NCI-H446 treated with DMSO at 0.1 percent for 48 hours (cell line): ENCODE data around the gene DGKB.
A peak's percentile ranks its signal among the peaks of the same experiment; 100 is the strongest.
"Not testable (repeated sequence)": the region's sequence is repeated elsewhere in the genome, so short reads cannot be mapped to it uniquely, and the experiment has no call there.

ENCODE experiments used
- DNase-seq: peaks from one replicate; lab custom pipeline; 2025; lab: John Stamatoyannopoulos, UW

The DGKB gene

DNA sequence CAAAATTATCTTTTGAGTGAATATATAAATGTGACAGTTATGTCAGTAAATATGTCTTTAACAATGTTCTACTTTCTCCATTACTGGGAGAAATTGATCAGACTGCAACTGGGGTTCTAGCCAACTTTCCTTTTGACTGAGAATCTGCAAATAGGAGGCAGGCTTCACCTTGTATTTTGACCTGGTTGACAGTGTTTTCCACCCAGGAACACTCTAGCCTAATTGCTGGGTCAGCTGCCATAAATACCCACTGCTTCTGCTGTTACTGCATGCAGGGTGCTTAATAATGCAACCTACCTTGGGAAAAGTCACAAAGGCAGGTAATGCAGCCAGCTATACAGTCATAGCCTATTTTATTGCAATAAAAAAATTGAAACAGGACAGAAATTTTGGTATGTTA, 319.0 kb downstream of the DGKB start:
- no peak for DNase-seq

DNA sequence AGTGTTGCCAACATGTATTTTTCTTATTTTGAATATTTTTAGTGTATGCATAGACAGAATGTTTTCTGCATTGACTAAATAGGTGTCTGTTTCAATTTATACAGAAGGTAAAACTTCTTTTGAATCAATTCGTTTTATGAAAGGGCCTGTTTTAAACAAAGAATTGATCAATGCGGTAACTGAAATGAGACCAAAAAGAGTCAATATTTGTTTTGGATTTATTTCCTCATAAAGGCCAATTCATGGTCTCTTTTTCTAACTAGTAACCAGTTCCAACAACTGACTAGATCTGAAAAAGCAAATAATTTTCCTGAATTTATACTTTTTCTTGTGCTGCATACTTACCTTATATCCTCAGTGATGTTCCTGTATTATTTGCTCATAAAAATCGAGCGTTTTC, 320.5 kb downstream of the DGKB start:
- no peak for DNase-seq

DNA sequence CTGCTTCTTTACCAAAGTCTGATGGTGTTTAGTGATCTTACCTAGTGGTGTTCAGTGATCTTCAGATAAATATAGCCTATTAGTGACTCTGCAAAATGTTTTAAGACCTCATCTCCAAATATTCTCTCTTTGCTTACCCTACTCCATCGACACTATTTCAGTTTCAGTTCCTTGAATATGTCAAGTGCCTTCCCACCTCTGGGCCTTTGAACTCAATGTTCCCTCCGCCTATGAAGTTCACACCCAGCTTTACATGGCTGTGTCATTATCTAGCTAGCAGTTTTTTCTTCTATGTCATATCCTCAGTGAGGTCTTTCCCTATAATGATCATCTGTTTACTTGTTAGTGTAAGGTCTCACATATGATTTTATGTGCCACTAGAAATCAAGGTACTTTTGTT, 322.6 kb downstream of the DGKB start:
- DNase-seq: no peak

DNA sequence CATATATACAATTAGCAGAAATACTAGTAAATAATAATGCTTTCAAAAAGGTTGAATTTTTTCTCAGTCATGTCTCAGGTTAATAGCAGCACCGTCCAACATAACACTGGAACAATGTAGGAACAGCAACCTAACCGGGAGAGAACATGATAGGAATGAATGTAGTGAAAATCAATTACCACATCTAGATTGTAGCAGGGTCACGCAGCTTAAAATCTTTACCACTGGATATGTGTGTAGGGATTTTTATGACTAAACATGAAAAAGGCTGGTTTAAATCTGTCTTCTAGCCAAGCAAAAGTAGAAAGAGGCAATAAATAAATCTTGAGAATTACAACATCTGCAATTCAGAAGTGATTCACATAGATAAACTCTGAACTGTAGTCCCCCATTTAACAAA, 326.0 kb downstream of the DGKB start:
- DNase-seq: no peak

DNA sequence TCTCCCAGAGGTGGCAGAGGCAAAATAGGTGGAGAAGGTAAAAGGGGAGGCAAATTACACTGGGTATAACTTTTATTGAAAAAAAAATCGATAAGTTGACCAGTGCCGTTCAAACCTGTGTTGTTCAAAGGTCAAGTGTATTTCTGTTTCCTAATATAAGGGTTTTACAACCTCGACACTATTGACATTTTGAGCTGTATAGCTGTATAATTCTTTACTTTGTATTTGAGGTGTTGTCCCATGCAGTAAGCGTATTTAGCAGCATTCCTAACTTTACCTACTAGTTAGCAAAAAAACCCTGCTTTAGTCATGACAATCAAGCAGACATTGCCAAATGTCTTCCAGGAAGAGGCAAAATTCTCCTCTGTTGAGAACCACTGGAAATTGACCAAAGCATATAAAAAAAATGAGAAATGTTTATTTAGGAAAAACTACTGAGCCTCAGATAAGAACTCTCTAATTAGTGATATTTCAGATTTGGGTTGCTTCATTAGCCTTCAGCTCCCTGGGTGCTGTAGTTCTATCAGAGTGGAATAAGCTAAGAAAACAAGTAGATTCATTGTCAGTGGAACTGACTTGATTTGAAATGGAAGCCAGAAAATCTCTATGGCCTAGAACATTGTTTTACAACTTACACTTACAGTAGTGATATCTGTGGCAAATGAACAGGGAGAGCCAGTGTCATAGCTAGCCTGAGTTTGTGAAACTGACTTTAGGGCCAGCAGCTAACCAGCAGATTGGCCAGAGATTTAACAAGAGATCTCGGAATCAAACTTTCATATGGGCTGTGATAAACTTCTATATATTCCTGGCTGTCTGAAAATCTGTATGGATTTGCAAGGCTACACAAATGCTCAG, 331.6 kb downstream of the DGKB start:
- DNase-seq: no peak

DNA sequence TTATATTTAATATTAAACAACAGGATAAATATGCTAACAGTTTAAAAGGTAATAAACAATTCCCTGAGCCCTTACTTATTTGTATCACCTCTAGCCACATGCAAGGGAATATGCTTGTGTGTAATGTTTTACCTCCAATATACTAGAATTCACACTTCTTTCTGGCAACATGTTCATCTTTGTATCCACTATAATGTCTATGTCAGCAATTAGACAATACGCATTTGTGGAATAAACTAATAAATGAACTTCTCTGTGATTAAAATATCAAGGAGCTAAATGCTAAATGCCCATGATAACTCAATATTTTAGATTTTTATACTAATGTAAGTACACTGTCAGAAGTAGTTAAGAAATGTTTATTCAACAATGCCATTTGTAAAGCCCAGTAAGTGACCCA, 350.5 kb downstream of the DGKB start:
- DNase-seq: no peak

DNA sequence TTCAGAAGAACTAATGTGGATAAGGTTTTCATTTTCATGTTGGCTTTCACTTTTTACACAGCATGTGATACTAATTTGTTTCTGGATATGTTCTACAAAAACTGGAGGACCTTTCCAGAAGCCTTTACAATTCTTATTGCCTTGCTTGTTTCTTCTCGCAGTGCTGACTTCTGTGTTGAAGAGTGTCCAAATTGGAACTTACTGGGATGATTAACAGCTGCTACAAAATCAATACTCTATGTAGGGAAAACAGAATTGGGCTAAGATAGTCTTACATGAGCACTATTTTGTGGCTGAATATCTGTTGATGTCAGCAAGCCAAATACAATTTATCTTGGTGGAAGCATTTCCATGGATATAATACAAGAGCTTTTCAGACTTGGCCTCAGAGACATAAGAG, 351.2 kb downstream of the DGKB start:
- peak; percentile 91 for DNase-seq

DNA sequence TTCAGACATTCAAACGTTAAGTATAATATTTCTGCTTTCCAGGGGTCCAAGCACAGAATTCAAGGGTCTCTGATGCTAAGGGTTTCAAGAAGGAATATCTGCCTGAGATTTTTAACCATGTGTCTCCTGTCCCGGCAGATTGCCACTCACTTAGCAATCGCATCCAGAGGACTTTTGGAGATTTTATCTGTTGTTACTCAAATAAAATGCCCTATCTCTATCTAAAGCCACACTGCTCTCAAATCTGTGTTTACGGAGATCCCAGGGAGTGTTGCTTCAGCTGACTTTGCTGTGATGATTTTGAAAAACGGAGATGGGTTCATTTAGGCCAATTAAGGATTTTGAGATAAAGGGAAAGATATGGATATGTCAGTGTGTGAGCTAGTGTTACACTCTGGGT, 359.9 kb downstream of the DGKB start:
- DNase-seq: no peak

DNA sequence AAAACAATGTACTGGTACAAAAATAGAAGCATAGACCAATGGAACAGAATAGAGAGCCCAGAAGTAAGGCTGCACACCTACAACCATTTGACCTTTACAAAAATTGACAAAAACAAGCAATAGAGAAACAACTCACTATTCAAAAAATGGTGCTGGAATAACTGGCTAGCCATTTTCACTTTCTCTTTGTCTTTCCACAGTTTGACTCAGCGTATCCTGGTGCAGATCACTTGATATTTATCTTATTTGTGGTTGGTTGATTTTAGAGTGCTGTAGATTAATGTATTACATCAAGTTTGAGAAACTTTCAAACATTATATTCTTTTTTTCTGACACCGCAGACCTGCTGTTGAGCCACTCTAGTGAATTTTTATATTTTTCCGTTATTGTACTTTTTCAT, 381.4 kb downstream of the DGKB start:
- no peak for DNase-seq

DNA sequence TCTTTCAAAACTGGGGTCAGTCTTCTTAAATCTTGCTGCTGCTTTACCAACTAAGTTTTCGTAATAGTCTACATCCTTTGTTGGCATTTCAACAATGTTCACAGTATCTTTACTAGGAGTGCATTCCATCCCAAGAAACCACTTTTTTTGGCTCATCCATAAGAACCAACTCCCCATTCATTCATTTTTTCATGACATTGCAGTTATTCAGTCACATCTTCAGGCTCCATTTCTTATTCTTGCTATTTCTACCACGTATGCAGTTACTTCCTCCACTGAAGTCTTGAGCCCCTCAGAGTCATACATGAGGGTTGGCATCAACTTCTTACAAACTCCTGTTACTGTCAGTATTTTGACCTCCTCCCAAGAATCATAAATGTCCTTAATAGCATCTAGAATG, 392.3 kb downstream of the DGKB start:
- DNase-seq: no peak

DNA sequence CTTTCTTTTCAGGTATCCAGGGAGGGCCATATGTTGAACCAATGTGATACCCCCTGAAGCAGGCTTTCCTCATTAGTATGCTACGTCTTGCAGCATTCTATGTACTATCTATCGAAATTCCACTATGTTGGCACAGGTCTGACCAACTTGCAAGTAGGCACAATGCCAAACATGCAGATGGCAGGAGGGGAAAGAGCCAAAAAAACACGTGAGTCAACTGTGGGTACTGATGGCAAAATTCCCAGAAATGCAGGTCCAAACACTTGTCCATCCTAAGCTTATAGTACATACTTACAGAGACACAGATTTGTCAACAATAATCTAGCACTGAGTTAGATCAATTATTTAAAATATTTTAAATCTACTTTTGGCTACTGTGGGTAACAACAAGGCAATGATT, 394.9 kb downstream of the DGKB start:
- DNase-seq: peak; percentile 99

DNA sequence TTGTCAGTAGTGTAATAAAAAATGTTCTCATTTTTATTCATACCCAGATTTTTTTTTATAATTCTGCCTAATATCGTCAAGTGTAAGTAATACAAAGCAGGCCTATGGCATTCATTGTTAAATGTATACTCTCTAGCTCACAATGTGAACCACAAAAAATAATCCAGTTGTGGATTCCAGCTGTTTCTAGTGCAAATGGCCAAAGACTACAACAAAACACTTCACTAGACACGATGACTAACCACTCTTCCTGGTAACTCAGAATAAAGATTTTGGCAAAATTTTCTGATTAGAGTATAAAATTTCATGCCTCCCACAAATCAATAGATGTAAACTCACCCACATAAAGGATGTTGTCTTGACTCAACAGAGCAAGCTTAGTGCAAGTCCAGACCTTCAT, 396.6 kb downstream of the DGKB start:
- no peak for DNase-seq

DNA sequence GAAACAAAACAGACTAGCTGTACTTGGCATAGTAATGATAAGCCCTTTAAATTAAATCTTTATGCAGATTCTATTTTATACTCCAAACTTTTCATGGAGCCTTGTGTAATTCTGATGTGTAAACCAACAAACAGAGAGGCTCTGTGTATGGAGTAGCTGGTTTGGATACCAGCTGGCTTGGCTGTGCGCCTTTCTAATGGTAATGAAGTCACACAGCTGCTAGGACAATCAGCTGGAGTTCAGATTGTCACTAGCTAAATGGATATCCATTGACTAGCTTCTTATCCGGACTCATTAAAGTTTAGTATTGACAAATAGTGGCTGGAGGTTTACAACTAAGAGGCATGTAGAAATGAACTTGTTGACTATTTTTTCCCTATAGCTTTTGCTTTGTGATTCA, 398.4 kb downstream of the DGKB start:
- no peak for DNase-seq

DNA sequence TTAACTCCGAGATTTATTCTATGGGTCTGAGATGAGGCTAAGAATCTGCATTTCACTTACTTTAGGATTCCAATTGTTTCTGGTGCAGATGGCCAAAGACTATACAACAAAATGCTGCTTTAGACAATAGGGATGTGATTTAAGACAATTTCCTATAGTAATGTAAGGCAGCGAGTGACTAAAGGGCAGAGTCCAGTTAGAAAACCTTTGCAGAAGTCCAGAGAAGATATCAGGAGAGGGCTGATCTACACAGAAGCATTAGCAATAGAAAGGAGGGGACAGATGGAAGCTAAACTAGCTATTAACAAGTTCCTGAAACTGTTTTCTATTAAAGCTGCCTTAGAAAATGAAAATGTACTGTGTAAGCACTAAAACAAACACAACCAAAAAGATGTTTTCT, 398.9 kb downstream of the DGKB start:
- DNase-seq: no peak

DNA sequence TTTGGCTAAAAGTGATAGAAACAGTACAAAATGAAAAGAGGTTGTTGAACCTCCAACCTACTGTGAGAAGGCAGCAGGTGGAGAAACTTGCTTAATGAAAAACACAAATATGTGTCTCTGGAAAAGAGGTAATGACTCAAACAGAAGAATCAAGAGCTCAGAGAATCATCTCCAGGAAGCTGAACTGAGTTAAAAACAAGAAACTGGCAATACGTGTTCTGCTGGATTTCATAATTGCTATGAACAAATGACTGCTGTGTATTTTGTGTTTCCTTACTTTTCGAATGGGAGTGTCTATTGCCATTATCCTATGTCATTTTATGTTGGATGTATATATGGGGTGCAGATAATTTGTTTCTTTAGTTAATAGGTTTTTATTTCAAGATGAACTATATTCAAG, 401.1 kb downstream of the DGKB start:
- DNase-seq: no peak

DNA sequence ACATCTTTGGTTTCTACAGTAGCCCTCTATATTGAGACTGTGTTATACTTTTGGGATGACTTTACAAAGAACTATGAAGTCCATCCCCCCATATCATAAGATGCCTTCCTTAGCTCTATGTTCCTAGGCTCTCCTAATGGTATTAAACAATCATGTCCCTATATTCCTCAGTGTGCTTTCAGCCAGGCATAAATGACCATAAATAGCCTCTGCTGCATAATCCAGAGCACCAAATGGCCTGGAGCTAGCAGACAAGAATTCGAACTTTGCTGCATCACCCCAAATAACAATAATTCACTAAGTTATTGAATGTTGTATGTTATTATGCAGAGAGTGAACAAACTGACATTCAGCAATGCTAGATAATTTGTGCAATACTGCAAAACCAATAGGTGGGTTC, 405.2 kb downstream of the DGKB start:
- DNase-seq: no peak

DNA sequence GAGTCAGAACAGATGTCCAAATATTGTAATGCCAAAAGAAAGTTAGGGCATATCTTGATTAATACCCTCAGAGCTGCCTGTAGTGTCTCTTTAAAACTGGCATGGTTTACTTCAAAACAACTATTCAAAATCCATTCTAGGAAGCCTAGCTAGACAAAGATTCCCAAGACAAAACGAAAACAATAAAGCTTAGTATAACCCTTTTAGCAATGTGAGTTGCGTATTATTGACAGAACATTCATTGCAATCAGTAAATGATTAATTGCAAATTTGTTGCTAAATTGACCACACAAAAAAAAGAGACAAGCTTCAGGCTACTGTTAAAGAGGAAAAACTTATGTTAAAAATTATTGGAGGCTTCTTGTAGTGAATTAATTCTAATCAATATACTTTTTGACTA, 406.9 kb downstream of the DGKB start:
- DNase-seq: no peak

DNA sequence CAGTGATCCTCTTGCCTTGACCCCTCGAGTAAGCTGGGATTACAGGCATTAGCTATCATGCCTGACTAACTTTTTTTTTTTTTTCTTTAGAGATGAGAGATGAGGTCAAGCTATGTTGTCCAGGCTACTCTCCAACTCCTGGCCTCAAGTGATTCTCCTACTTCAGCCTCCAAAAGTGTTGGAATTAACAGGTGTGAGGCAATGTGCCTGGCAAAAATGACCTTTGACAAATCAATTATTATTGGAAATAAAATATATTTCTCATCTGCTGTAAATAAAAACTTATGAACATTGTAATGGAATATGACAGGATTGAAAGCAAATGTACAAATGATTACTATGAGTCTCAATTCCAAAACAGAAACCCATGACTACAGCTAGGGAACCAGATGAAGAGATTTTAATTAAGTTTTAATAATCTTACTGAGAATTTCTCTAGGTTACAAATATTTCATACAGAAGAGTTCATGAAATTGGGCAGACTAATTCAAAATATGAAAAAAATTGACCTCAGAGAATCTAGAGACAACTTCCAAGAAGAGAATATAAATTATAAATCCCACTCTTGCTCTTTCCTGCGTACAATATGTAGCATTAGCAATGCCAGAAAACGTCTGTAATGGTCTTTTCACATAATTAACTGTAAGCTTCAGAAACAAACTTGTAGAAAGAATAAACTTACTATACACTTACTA, 414.7 kb downstream of the DGKB start:
- DNase-seq: no peak

DNA sequence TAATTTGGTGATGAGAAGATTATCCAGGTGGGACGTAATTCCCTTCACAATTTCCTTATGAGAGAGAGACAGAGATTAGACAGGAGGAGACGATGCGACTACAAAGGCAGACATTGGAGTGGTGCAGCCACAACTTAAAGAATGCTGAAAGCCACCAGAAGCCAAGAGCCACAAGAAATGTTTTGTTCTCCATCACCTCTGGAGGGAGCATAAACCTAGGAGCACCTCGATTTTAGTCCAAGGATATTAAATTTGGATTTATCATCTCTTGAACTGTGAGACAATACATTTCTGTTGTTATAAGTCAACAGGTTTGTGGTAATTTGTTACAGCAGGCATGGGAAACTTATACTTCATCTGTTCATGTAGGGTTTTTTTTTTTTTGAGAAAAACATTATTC, 418.9 kb downstream of the DGKB start:
- DNase-seq: no peak

DNA sequence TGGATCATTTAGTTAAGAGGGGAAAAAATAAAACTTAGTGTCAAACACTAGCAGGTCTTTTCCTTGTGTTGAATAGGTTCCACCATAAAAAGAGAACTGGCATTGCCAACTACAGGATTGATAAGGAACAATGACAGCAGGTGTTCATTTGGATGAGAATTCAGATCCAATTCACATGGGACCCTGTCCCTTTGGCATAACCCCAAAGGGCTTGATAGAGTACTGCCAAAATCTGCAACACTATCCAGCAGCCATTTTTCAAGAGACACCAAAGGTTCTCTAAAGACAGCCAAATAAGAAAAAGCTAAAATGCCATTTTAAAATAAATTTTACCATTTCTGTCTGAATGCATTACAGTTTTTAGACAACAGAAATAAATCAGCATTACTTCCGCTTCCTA, 422.3 kb downstream of the DGKB start:
- DNase-seq: peak; percentile 80

DNA sequence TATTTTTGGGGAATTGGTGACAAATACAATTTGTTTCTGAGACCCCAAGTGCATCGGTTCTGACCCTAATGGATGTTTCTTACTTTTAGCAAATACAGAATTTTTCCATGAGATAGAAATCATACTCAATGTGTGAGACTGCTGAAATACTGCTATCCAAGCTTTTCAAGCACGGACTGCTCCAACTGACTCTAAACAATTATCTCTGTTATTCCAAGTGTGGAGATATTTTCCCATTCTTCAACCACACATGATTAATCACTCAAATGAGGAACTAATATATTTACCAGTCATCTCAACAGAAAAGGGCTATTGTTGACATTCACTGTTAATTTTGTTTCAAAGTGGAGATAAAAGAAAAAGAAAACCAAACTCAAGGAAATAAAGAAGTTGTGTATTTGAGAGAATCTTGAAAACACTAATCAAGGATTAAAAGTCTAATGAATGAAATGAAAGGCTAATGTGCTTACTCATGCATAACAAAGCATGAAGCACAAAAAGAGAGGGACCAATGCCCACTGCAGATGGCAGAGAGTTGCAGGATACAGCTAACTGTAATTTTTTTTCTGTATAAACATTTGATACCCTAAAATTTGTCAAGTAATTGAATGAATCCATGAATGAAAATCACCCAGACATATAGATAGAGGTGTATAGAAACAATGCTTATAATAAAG, 423.6 kb downstream of the DGKB start:
- DNase-seq: peak; percentile 44

DNA sequence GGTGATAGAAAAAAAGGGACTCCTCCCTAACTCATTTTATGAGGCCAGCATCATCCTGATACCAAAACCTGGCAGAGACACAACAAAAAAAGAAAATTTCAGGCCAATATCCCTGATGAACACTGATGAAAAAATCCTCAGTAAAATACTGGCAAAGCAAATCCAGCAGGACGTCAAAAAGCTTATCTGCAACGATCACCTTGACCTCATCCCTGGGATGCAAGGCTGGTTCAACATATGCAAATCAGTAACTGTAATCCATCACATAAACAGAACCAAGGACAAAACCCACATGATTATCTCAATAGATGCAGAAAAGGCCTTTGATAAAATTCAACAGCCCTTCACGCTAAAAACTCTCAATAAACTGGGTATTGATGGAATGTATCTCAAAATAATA, 440.8 kb downstream of the DGKB start:
- not testable (repeated sequence) for DNase-seq

DNA sequence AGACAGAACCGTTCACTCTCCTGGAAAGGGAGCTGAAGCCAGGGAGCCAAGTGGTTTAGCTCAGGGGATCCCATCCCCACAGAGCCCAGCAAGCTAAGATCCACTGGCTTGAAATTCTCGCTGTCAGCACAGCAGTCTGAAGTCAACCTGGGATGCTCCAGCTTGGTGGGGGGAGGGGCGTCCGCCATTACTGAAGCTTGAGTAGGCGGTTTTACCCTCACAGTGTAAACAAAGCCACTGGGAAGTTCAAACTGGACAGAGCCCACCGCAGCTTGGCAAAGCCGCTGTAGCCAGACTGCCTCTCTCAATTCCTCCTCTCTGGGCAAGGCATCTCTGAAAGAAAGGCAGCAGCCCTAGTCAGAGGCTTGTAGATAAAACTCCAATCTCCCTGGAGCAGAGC, 443.7 kb downstream of the DGKB start:
- DNase-seq: not testable (repeated sequence)
